Activated CD4-positive, alpha-beta T cell treated with anti-CD3 and anti-CD28 coated beads, Interleukin-2, amount 50 U/mL, for 16 hours (primary cell): ENCODE data around the gene EPHB6.

Source experiments
- DNase-seq: peaks from one replicate; pipeline ENCODE4 v3.0.0-alpha.2; 2020

Gene EPHB6

DNA sequence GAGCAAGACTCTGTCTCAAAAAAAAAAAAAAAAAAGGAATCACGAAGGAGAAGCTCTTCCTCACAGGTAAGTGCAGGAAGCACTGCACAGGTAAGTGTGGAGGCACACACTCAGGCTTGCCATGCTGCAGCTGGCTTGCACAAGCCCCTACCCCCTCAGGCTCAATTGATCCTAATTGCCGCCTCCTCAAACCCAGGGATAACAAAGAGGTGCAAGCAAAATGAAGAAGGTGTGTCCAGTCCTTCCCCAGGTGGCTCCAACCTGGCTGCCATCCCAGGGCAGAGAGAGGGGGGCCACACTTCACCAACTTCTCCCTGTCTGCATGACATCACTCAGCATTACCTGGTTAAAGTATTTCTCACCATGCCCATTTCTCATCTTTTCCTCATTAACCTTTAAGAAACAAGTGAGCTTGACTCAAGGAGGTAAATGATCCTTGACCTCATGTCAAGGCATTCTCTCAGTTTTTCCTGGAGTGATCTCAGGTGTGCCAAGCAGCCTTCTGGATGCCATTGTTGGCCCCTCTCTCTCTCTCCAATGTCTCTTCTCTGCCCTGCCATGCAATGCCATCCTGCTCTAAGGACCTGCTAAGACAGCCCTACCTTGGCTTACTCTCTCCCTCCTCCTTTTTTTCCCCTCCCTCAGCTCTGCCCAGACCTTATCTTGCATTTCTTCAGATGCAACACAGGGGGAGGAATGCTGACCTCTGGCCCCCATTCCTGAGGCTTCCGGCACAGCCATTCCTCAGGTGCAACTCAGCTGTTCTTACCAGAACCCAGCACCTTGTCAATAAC lies 43.7 kb downstream of the EPHB6 start:
- DNase-seq, result no peak

DNA sequence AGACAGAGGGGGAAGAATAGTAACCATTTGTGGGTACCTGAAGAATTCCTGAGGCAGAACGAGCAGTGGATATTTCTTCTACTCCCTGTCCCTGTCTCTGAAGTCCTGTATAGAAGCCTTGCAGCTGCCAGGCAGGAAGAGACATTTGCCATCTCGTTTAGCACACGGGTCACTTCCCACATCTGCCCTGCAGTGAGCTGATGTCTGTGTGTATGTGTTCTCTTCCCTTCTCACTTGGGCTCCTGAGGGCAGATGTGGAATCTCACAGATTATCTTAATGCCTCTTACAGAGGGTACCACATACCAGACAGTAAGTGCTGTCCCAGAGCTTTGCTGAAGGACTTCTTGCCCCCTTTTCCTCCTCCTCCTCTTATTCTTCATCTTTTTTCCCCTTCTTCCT lies 44.8 kb downstream of the EPHB6 start:
- no peak for DNase-seq

GRCh38 chr7:142901426-142902259 lies 46.8 kb downstream of the EPHB6 start:
- no peak for DNase-seq

GRCh38 chr7:142904128-142904527 lies 49.3 kb downstream of the EPHB6 start:
- DNase-seq, result no peak

DNA sequence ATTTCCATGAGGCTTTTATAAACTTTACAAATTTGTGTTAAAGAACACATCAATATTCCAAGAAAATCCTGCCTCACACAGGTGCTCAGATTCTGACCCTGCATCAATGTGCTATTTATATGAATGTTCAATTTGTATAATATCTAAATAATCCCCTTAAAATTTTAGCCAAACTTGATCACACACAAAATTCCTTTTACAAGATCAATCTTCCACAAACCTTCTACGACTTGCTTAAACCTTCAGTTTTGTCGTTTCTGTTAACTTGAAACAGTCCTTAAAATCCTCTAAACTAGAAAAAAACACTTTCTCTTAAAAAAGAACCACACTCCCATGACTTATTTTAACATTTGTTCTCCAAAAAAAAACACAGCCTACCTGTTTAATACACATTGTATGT lies 50.9 kb downstream of the EPHB6 start:
- DNase-seq, result no peak

- DNase-seq, result no peak
Measured at GRCh38 chr7:142906643-142907042, 51.8 kb downstream of the EPHB6 start.

DNA sequence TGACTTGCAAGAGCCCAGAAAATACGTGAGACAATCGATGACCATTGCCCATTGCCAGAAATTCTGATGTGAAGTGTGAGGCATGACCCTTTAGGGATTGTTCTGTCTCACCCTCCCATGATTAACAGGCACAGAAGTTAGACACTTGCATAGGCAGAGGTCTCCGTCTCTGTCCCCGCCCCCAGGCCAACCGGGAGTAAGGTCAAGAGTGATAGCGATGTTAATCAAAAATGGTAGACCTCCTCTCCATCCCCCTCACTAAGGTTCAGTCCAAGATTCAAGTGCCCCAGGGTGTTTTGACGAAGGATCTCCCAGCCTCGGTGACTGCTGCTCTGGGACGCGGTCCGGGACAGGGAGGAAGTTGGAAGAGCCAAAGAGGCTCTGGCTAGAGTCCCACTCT lies 53.4 kb downstream of the EPHB6 start:
- no peak for DNase-seq

- no peak for DNase-seq
Measured at GRCh38 chr7:142908921-142909890, 54.3 kb downstream of the EPHB6 start.

GRCh38 chr7:142910031-142910433 lies 55.2 kb downstream of the EPHB6 start:
- DNase-seq, result no peak

GRCh38 chr7:142910481-142910880 lies 55.6 kb downstream of the EPHB6 start:
- DNase-seq, result no peak

DNA sequence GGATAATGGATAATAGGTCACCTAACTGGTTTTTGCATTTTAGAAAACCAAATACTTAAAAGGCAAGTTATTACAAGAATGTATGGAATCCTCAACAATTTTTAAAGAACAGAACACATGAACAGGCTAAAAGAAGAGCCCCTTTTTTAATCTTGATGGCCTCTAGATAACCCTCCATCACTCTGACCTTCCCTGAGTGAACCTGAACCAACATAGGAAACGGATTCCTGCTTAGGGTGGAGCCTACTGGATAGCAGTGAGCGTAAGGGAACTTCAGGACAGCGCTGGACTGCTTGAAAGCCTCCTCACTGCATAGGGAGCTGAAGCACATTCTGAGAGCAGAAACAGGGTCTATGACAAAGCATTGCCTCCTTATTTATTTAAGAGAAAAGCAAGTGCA lies 58.2 kb downstream of the EPHB6 start:
- DNase-seq, result no peak

DNA sequence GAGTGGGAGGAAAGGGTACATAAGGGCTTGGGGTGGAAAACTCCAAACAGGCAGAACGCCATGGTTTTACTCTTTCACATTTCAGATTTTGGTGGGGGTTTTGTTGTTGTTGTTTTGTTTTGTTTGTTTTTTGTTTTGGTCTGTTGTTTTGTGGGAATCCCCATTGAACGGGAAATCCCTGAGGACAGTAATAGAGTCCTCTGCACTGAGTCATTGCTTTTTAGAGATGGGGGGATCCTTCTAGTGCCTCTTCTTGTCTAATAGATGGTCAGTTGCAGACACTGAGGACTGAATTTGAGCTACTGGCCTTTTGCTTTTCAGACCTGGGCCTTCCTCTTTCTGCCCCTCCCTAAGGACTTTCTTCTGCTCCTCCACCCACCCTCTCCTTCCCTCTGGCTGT lies 58.7 kb downstream of the EPHB6 start:
- no peak for DNase-seq

GRCh38 chr7:142914121-142914520 lies 59.2 kb downstream of the EPHB6 start:
- DNase-seq, result no peak

DNA sequence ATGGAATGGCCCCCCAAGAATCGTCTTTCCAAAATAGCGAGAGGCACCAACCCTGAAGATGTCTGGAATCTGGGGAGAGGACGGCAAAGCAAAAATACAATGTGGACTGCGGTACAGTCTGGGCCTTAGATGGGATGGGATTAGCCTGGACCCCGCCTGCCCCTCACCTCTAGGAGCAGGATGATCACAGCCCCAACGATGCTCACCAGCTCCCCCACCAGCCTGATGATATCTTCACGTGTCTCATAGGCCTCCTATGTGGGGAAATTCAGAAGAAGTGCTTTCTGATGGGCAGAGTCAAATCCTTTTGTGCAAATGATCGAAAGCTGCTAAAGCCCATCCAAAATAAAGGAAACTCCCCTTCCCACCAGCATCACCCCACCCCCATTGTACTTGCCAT lies 60.4 kb downstream of the EPHB6 start:
- no peak for DNase-seq

DNA sequence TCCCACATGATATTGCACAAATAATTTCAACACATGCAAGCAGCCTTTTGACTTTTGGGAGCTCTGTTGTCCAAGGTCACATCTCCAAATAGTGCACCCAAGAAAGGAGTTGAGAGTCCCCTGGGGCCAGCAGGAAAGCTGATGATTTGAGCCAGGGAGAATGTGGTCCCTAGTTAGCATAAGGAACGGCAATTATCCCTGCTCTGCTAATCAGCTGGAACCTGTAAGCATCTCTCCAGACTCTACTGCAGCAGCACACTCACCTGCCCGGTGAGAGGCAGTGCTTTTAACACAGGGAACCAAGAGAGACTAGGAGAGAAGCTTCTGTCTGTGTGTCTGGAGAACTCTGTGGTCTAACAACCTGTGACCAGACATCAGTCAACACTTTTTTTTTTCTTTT lies 61.6 kb downstream of the EPHB6 start:
- DNase-seq, result no peak

DNA sequence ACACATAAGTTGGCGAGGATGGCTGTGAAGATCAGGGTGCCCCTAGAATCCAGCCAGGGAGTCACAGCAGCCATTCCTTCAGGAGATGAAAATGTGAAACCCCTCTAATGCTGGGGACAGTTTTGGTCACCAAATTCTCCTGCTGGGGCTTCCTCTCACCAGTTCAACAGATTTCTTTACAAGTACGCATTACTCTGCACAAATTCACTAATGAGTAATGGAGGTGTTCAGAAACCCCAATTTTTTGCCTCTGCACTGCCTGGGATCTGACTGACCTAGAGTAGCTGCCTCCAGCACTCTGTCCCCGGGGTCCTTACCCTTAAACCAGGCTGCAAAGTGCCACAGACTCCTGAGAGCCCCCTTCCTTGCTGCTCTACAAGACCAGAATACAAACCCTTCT lies 62.6 kb downstream of the EPHB6 start:
- DNase-seq, result no peak

DNA sequence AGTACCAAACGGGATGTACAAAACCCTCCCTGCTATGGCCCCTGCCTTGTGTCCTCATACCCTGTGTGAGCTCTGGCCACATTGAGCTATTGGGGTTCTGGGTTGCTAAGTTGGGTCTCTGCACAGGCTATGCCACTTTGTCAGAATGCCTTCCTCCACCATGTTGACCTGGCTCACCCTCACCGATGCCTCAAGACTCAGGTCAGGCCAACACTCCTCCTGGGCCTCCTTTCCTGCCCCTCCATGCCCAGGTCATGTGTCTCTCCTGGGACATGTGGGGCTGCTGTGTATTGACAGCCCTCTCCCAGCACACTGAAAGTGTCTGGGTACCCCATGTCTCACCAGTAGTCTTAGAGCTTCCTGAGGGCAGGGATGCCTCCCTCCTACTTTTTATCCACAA lies 64.0 kb downstream of the EPHB6 start:
- no peak for DNase-seq

- DNase-seq, result no peak
Measured at GRCh38 chr7:142919656-142920055, 64.8 kb downstream of the EPHB6 start.
